HepG2 (cell line): Measurements from ENCODE around the gene UNC13D. TPM values are rescaled to one million over a fixed set of nuclear protein-coding genes. Genes with fewer than 3 reads are reported as not detected.

Experiments
- ELF1 ChIP-seq: sonication (generic); formaldehyde crosslinking; IDR thresholded peaks from 2 replicates; pipeline ENCODE4 v1.4.0; 2020; ENCODE audit warnings: missing genetic modification reagents
- KLF6 ChIP-seq: IDR thresholded peaks from 2 replicates; pipeline ENCODE4 v1.8.0; 2016; ENCODE audit warnings: missing biosample characterization, missing genetic modification reagents
- MAFK ChIP-seq, 2 experiments: IDR thresholded peaks in 1 of 2; conservative IDR thresholded peaks in 1 of 2; 2 replicates each; pipeline ENCODE4 v1.6.1; 2011; ENCODE audit warnings: improper control_type of control experiment in 2 of 2, low read length in 2 of 2
- MIXL1 ChIP-seq: IDR thresholded peaks from 2 replicates; pipeline ENCODE4 v1.6.1; 2016
- NONO ChIP-seq, 2 experiments: fragments of 450-650 bp in 1 of 2; sonication (generic) in 1 of 2; formaldehyde crosslinking in 1 of 2; IDR thresholded peaks in 1 of 2; conservative IDR thresholded peaks in 1 of 2; 2 replicates each; pipeline versions ENCODE4 v1.6.1 to v1.8.0; 2017 to 2022; ENCODE audit warnings: mild to moderate bottlenecking in 1 of 2, missing genetic modification reagents in 1 of 2, moderate library complexity in 1 of 2
- NR3C1 ChIP-seq: sonication (generic); formaldehyde crosslinking; IDR thresholded peaks from 2 replicates; pipeline ENCODE4 v1.4.0; 2020; ENCODE audit warnings: missing genetic modification reagents
- SMYD3 ChIP-seq: sonication (generic); formaldehyde crosslinking; IDR thresholded peaks from 2 replicates; pipeline ENCODE4 v1.8.1; 2023; ENCODE audit warnings: mild to moderate bottlenecking, missing genetic modification reagents
- XRCC5 ChIP-seq: fragments of 200-400 bp; formaldehyde crosslinking; optimal IDR thresholded peaks from 2 replicates; pipeline ENCODE3; 2017; ENCODE audit warnings: mild to moderate bottlenecking, low read length
- ZFP90 ChIP-seq: sonication (generic); formaldehyde crosslinking; IDR thresholded peaks from 2 replicates; pipeline ENCODE4 v1.8.0; 2022; ENCODE audit warnings: missing genetic modification reagents, mild to moderate bottlenecking, inconsistent platforms, borderline replicate concordance
- ZMYM3 ChIP-seq: sonication (generic); formaldehyde crosslinking; IDR thresholded peaks from 2 replicates; pipeline ENCODE4 v1.5.1; 2020; ENCODE audit warnings: mild to moderate bottlenecking, missing genetic modification reagents
- ZNF34 ChIP-seq: sonication (generic); formaldehyde crosslinking; IDR thresholded peaks from 2 replicates; pipeline ENCODE4 v1.4.0; 2020; ENCODE audit warnings: mild to moderate bottlenecking, missing genetic modification reagents, borderline replicate concordance
- ZNF496 ChIP-seq: sonication (generic); formaldehyde crosslinking; IDR thresholded peaks from 2 replicates; pipeline ENCODE4 v1.8.1; 2023; ENCODE audit warnings: mild to moderate bottlenecking, moderate library complexity, missing genetic modification reagents; ENCODE audit not compliant: insufficient replicate concordance
- ZNF503 ChIP-seq: sonication (generic); formaldehyde crosslinking; IDR thresholded peaks from 2 replicates; pipeline ENCODE4 v1.4.0; 2020; ENCODE audit warnings: missing genetic modification reagents
- ZNF558 ChIP-seq: sonication (generic); formaldehyde crosslinking; IDR thresholded peaks from 2 replicates; pipeline ENCODE4 v1.9.0; 2022; ENCODE audit warnings: mild to moderate bottlenecking, missing genetic modification reagents, borderline replicate concordance
- ZNF562 ChIP-seq: sonication (generic); formaldehyde crosslinking; IDR thresholded peaks from 2 replicates; pipeline ENCODE4 v1.8.0; 2022; ENCODE audit warnings: missing genetic modification reagents, borderline replicate concordance
- ZNF597 ChIP-seq: sonication (generic); formaldehyde crosslinking; IDR thresholded peaks from 2 replicates; pipeline ENCODE4 v1.5.0; 2020; ENCODE audit warnings: missing genetic modification reagents
- polyA plus RNA-seq, 8 experiments: library from polyadenylated mRNA; depleted of rRNA in 3 of 8; stranded (reverse) in 7 of 8; unstranded in 1 of 8; fragments of >200 nt; fragmentation: Illumina TruSeq in 4 of 8; extraction: Trizol in 4 of 8; gene quantifications; 2 replicates each; pipeline versions ENCODE4 v1.2.1 to v1.2.3, GENCODE V29; 2011 to 2016; ENCODE audit warnings: low read depth in 4 of 8, missing spikeins in 1 of 8, mixed read lengths in 1 of 8; ENCODE audit not compliant: insufficient read depth in 1 of 8
- total RNA-seq, 5 experiments: library from RNA; depleted of rRNA; stranded (reverse); fragments of >200 nt; fragmentation: Illumina TruSeq; extraction: Trizol; gene quantifications; 2 replicates each; pipeline ENCODE4 v1.2.3, GENCODE V29; 2016; ENCODE audit warnings: low read depth in 1 of 5
- TF ChIP-seq, protein P1 (sequence below): sonication (generic); formaldehyde crosslinking; IDR thresholded peaks from 2 replicates; pipeline ENCODE4 v1.8.0; 2022; ENCODE audit warnings: missing genetic modification reagents, low read depth, mild to moderate bottlenecking, borderline replicate concordance
- TF ChIP-seq, protein P2 (sequence below): sonication (generic); formaldehyde crosslinking; IDR thresholded peaks from 2 replicates; pipeline ENCODE4 v1.5.1; 2020; ENCODE audit warnings: mild to moderate bottlenecking, missing genetic modification reagents, borderline replicate concordance
- TF ChIP-seq, protein P3 (sequence below): sonication (generic); formaldehyde crosslinking; IDR thresholded peaks from 2 replicates; pipeline ENCODE4 v1.4.0; 2020; ENCODE audit warnings: mild to moderate bottlenecking, missing genetic modification reagents
- TF ChIP-seq, protein P4 (sequence below): sonication (generic); formaldehyde crosslinking; IDR thresholded peaks from 2 replicates; pipeline ENCODE4 v1.4.0; 2020; ENCODE audit warnings: missing genetic modification reagents

Gene UNC13D
- total and polyA plus RNA-seq, 2 of the 13 experiments (the other 11 are each of a cell fraction or from before 2014, with no cell fraction given), result 29.7 to 42.7 TPM

DNA sequence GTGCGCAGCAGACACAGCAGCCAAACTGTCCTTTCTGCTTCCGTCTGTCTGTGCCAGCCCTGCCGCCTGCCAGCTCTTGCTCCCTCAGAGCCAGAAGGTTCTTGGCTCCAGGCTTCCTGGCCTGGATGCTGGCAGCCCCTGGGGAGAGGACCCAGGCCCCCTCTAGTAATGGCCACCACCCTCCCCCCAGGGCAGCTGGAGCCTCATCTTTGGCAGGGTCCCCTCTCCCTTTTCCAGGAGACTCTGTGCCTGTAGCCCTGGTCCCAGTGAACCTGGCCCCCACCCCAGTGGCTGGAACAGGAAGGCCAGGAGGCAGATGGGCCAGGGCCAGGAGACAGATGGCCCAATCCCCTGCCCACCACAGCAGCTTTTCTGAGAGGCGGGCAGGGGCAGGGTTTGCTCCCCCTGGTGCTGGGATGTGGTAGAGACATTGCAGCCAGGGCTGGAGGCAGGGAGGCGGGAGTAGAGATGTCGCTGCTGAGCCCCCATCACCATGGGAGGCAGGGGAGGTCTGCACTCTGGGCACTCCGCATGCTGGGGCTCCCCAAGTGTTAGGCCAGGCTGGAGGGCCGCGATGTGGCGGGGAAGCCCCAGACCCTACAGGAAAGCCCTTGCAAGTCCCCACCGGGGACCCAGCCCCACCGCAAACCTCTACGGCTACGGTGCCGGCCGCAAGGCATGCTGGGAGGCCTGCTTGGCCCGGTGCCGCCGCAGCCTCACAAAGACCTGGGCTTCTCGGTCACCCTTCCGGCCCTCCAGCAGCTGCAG, 16.7 kb downstream of the UNC13D start (continued):
- TF ChIP-seq ZNF597 (CRISPR knock-in tag), result no peak
- no peak for TF ChIP-seq ZNF558 (CRISPR knock-in tag)
- TF ChIP-seq MAFK (conservative IDR thresholded peaks at IDR 0.05 in 1 of 2, IDR thresholded peaks at IDR 0.05 in 1 of 2; ENCODE audit: low read length in 2 of 2), result no peak
- TF ChIP-seq NR3C1 (CRISPR knock-in tag), result no peak
- TF ChIP-seq ZNF503 (CRISPR knock-in tag), result no peak
- TF ChIP-seq, protein P1, sequence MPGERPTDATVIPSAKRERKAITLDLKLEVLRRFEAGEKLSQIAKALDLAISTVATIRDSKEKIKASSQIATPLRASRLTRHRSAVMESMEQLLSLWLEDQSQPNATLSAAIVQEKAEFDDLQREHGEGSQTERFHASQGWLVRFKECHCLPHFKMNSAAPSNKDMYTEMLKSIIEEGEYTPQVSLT, result no peak
- TF ChIP-seq, protein P2, sequence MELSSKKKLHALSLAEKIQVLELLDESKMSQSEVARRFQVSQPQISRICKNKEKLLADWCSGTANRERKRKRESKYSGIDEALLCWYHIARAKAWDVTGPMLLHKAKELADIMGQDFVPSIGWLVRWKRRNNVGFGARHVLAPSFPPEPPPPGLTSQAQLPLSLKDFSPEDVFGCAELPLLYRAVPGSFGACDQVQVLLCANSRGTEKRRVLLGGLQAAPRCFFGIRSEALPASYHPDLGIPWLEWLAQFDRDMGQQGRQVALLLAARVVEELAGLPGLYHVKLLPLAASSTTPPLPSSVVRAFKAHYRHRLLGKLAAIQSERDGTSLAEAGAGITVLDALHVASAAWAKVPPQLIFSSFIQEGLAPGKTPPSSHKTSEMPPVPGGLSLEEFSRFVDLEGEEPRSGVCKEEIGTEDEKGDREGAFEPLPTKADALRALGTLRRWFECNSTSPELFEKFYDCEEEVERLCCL (CRISPR knock-in tag), result no peak
- no peak for TF ChIP-seq NONO (IDR thresholded peaks at IDR 0.05)
- TF ChIP-seq NONO (CRISPR knock-in tag; conservative IDR thresholded peaks at IDR 0.05), result no peak; the same call in 1 of the 2 replicates
- TF ChIP-seq ZNF562 (CRISPR knock-in tag), result no peak
- no peak for TF ChIP-seq ZMYM3 (CRISPR knock-in tag)
- no peak for TF ChIP-seq ZFP90 (CRISPR knock-in tag)
- no peak for TF ChIP-seq MIXL1
- TF ChIP-seq SMYD3 (CRISPR knock-in tag), result no peak
- TF ChIP-seq KLF6 (CRISPR knock-in tag), result no peak
- TF ChIP-seq ZNF34 (CRISPR knock-in tag), result no peak
- no peak for TF ChIP-seq ELF1 (CRISPR knock-in tag)
- TF ChIP-seq, protein P3, sequence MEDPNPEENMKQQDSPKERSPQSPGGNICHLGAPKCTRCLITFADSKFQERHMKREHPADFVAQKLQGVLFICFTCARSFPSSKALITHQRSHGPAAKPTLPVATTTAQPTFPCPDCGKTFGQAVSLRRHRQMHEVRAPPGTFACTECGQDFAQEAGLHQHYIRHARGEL (CRISPR knock-in tag), result no peak
- no peak for TF ChIP-seq ZNF496 (CRISPR knock-in tag)
- TF ChIP-seq, protein P4, sequence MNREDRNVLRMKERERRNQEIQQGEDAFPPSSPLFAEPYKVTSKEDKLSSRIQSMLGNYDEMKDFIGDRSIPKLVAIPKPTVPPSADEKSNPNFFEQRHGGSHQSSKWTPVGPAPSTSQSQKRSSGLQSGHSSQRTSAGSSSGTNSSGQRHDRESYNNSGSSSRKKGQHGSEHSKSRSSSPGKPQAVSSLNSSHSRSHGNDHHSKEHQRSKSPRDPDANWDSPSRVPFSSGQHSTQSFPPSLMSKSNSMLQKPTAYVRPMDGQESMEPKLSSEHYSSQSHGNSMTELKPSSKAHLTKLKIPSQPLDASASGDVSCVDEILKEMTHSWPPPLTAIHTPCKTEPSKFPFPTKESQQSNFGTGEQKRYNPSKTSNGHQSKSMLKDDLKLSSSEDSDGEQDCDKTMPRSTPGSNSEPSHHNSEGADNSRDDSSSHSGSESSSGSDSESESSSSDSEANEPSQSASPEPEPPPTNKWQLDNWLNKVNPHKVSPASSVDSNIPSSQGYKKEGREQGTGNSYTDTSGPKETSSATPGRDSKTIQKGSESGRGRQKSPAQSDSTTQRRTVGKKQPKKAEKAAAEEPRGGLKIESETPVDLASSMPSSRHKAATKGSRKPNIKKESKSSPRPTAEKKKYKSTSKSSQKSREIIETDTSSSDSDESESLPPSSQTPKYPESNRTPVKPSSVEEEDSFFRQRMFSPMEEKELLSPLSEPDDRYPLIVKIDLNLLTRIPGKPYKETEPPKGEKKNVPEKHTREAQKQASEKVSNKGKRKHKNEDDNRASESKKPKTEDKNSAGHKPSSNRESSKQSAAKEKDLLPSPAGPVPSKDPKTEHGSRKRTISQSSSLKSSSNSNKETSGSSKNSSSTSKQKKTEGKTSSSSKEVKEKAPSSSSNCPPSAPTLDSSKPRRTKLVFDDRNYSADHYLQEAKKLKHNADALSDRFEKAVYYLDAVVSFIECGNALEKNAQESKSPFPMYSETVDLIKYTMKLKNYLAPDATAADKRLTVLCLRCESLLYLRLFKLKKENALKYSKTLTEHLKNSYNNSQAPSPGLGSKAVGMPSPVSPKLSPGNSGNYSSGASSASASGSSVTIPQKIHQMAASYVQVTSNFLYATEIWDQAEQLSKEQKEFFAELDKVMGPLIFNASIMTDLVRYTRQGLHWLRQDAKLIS, result no peak
- TF ChIP-seq XRCC5, result peak; percentile 72
